DND-41 (cell line): ENCODE data around the gene LRP11.

Experiments used
- ATAC-seq: fragments of 200-7000 bp; cut with Tn5 transposase; 3 replicates; pipeline ENCODE4 v1.9.1; 2021; ENCODE audit warnings: low read depth; ENCODE audit not compliant: insufficient read depth
- DNase-seq: peaks from one replicate; pipeline ENCODE4 v3.0.0-alpha.2; 2020
- H2AFZ ChIP-seq: 2 replicates; pipeline ENCODE4 v1.6.0; 2012; ENCODE audit warnings: low read depth, low read length
- H3K27ac ChIP-seq: 2 replicates; pipeline ENCODE4 v1.5.1; 2012; ENCODE audit warnings: low read length, inconsistent platforms
- H3K27me3 ChIP-seq: fragments of 200-600 bp; sonication (generic); 2 replicates; pipeline ENCODE4 v1.6.0; 2012; ENCODE audit warnings: low read length, mild to moderate bottlenecking, inconsistent platforms; ENCODE audit not compliant: insufficient read depth, poor library complexity
- H3K36me3 ChIP-seq: 2 replicates; pipeline ENCODE4 v1.5.1; 2012; ENCODE audit warnings: low read length, inconsistent platforms; ENCODE audit not compliant: insufficient read depth
- H3K4me1 ChIP-seq: 2 replicates; pipeline ENCODE4 v1.5.1; 2012; ENCODE audit warnings: mild to moderate bottlenecking, low read length; ENCODE audit not compliant: insufficient read depth
- H3K4me2 ChIP-seq: 2 replicates; pipeline ENCODE4 v1.6.0; 2012; ENCODE audit warnings: mild to moderate bottlenecking, moderate library complexity, low read length, inconsistent platforms; ENCODE audit not compliant: insufficient read depth
- H3K4me3 ChIP-seq, 2 experiments: fragments of 200-600 bp in 1 of 2; shearing (Covaris generic) in 1 of 2; 2 replicates each; pipeline ENCODE4 v1.5.1; 2012 to 2016; ENCODE audit warnings: inconsistent platforms in 2 of 2, low read length in 2 of 2, mild to moderate bottlenecking in 2 of 2, low read depth in 1 of 2, moderate library complexity in 1 of 2
- H3K79me2 ChIP-seq: 2 replicates; pipeline ENCODE4 v1.6.0; 2012; ENCODE audit warnings: low read length, inconsistent platforms; ENCODE audit not compliant: insufficient read depth
- H3K9ac ChIP-seq: 2 replicates; pipeline ENCODE4 v1.6.0; 2012; ENCODE audit warnings: low read depth, mild to moderate bottlenecking, inconsistent platforms, low read length, moderate library complexity
- H3K9me3 ChIP-seq: 2 replicates; pipeline ENCODE4 v1.5.1; 2012; ENCODE audit warnings: low read length, moderate library complexity, mild to moderate bottlenecking, inconsistent platforms; ENCODE audit not compliant: insufficient read depth, severe bottlenecking
- H4K20me1 ChIP-seq: 2 replicates; pipeline ENCODE4 v1.6.0; 2012; ENCODE audit warnings: low read length; ENCODE audit not compliant: insufficient read depth
- EZH2 ChIP-seq: IDR thresholded peaks from 3 replicates; pipeline ENCODE4 v1.6.1; 2012; ENCODE audit warnings: borderline replicate concordance, low read depth, mild to moderate bottlenecking, moderate library complexity, low read length, inconsistent platforms; ENCODE audit not compliant: severe bottlenecking
- TF ChIP-seq, protein P1 (sequence below): IDR thresholded peaks from 2 replicates; pipeline ENCODE4 v1.5.1; 2012; ENCODE audit warnings: borderline replicate concordance, low read length, moderate library complexity, mild to moderate bottlenecking; ENCODE audit not compliant: poor library complexity, severe bottlenecking; ENCODE audit errors: extremely low read depth

The LRP11 gene

GRCh38 chr6:149856256-149856994 lies 7.7 kb downstream of the LRP11 start:
- H3K4me1 ChIP-seq: no peaks in the 10 kb centered on the region; the same call in 1 of the 2 replicates
- H3K27me3 ChIP-seq: no peaks in the 10 kb centered on the region
- no peaks in the 10 kb centered on the region for H3K79me2 ChIP-seq
- H3K27ac ChIP-seq: no peak overlapping the region
- H4K20me1 ChIP-seq: 0 out of 2 replicates have a peak, but pooled peaks cover 7% of the 10 kb centered on the region
- ATAC-seq (no peak), DNase-seq (no peak)
- no peak overlapping the region for H3K4me3 ChIP-seq
- no peaks in the 10 kb centered on the region for H3K36me3 ChIP-seq
- no peaks in the 10 kb centered on the region for H3K9me3 ChIP-seq
- no peak overlapping the region for H3K4me2 ChIP-seq
- H2AFZ ChIP-seq: no peak overlapping the region
- H3K9ac ChIP-seq: no peak overlapping the region
- TF ChIP-seq, protein P1, sequence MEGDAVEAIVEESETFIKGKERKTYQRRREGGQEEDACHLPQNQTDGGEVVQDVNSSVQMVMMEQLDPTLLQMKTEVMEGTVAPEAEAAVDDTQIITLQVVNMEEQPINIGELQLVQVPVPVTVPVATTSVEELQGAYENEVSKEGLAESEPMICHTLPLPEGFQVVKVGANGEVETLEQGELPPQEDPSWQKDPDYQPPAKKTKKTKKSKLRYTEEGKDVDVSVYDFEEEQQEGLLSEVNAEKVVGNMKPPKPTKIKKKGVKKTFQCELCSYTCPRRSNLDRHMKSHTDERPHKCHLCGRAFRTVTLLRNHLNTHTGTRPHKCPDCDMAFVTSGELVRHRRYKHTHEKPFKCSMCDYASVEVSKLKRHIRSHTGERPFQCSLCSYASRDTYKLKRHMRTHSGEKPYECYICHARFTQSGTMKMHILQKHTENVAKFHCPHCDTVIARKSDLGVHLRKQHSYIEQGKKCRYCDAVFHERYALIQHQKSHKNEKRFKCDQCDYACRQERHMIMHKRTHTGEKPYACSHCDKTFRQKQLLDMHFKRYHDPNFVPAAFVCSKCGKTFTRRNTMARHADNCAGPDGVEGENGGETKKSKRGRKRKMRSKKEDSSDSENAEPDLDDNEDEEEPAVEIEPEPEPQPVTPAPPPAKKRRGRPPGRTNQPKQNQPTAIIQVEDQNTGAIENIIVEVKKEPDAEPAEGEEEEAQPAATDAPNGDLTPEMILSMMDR: no peak
- no peak for TF ChIP-seq EZH2

DNA sequence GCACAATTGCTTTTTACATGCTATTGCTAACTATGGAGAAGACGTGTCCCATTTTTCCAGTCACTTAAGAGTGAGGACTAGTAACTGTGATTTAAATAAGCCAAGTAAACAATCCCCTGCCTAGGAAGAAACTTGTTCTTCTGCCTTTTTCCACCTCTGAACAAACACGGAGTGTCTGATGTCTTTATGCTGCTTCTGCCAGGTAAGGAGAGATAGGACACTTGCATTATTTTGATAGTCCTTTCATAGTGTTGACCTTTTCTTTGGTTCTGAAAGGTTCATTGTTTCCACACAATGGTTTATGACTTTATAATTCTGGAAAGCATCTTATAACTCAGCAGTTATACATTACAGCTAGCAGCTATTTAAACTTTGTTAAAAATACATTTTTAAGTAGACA lies 8.4 kb downstream of the LRP11 start:
- Histone ChIP-seq H3K9ac (no peak overlapping the region), H3K4me3 (no peak overlapping the region), H3K9me3 (no peaks in the 10 kb centered on the region), H2AFZ (no peak overlapping the region), H3K36me3 (0 out of 2 replicates have a peak, but pooled peaks cover 4% of the 10 kb centered on the region), H4K20me1 (0 out of 2 replicates have a peak, but pooled peaks cover 5% of the 10 kb centered on the region), H3K4me2 (no peak overlapping the region), H3K79me2 (no peaks in the 10 kb centered on the region), H3K27ac (no peak overlapping the region), H3K27me3 (no peaks in the 10 kb centered on the region), H3K4me1 (no peaks in the 10 kb centered on the region; the same call in 1 of the 2 replicates)
- DNase-seq: no peak
- TF ChIP-seq EZH2: no peak
- TF ChIP-seq, protein P1: no peak
- ATAC-seq: no peak

GRCh38 chr6:149855040-149855654 lies 9.0 kb downstream of the LRP11 start:
- Histone ChIP-seq H3K79me2 (no peaks in the 10 kb centered on the region), H3K9ac (no peak overlapping the region), H3K9me3 (no peaks in the 10 kb centered on the region), H3K36me3 (0 out of 2 replicates have a peak, but pooled peaks cover 4% of the 10 kb centered on the region), H3K27me3 (no peaks in the 10 kb centered on the region), H4K20me1 (no peaks in the 10 kb centered on the region), H3K4me3 (no peak overlapping the region), H3K4me1 (no peaks in the 10 kb centered on the region), H2AFZ (no peak overlapping the region), H3K4me2 (no peak overlapping the region), H3K27ac (no peak overlapping the region)
- no peak for DNase-seq
- ATAC-seq: no peak
- TF ChIP-seq EZH2: no peak
- TF ChIP-seq, protein P1: no peak
